Transverse colon (tissue), 3 donors: ENCODE data around the gene ASTL.

Experiments
- EP300 ChIP-seq: sonication (generic); formaldehyde crosslinking; IDR thresholded peaks from one replicate; pipeline ENCODE4 v1.6.1; 2017; ENCODE audit warnings: antibody characterized with exemption, low read depth
- POLR2AphosphoS5 ChIP-seq, 3 donors: sonication (generic); formaldehyde crosslinking; IDR thresholded peaks; one replicate each; pipeline ENCODE4 v1.6.1; 2016; ENCODE audit warnings: antibody characterized with exemption in 3 of 3

- TF ChIP-seq EP300 = no peak
- TF ChIP-seq POLR2AphosphoS5 (IDR thresholded peaks at IDR 0.05) = no peak
Measured at GRCh38 chr2:96123936-96124335, 14.4 kb downstream of the ASTL start.
